DND-41 (cell line): ENCODE measurements around the gene LARP4B.
A peak's percentile ranks its signal among the peaks of the same experiment; 100 is the strongest.

Experiments
- ATAC-seq: fragments of 200-7000 bp; cut with Tn5 transposase; 3 replicates; pipeline ENCODE4 v1.9.1; 2021; ENCODE audit warnings: low read depth; ENCODE audit not compliant: insufficient read depth
- DNase-seq: peaks from one replicate; pipeline ENCODE4 v3.0.0-alpha.2; 2020
- H2AFZ ChIP-seq: 2 replicates; pipeline ENCODE4 v1.6.0; 2012; ENCODE audit warnings: low read depth, low read length
- H3K27ac ChIP-seq: 2 replicates; pipeline ENCODE4 v1.5.1; 2012; ENCODE audit warnings: low read length, inconsistent platforms
- H3K27me3 ChIP-seq: fragments of 200-600 bp; sonication (generic); 2 replicates; pipeline ENCODE4 v1.6.0; 2012; ENCODE audit warnings: low read length, mild to moderate bottlenecking, inconsistent platforms; ENCODE audit not compliant: insufficient read depth, poor library complexity
- H3K36me3 ChIP-seq: 2 replicates; pipeline ENCODE4 v1.5.1; 2012; ENCODE audit warnings: low read length, inconsistent platforms; ENCODE audit not compliant: insufficient read depth
- H3K4me1 ChIP-seq: 2 replicates; pipeline ENCODE4 v1.5.1; 2012; ENCODE audit warnings: mild to moderate bottlenecking, low read length; ENCODE audit not compliant: insufficient read depth
- H3K4me2 ChIP-seq: 2 replicates; pipeline ENCODE4 v1.6.0; 2012; ENCODE audit warnings: mild to moderate bottlenecking, moderate library complexity, low read length, inconsistent platforms; ENCODE audit not compliant: insufficient read depth
- H3K4me3 ChIP-seq, 2 experiments: fragments of 200-600 bp in 1 of 2; shearing (Covaris generic) in 1 of 2; 2 replicates each; pipeline ENCODE4 v1.5.1; 2012 to 2016; ENCODE audit warnings: inconsistent platforms in 2 of 2, low read length in 2 of 2, mild to moderate bottlenecking in 2 of 2, low read depth in 1 of 2, moderate library complexity in 1 of 2
- H3K79me2 ChIP-seq: 2 replicates; pipeline ENCODE4 v1.6.0; 2012; ENCODE audit warnings: low read length, inconsistent platforms; ENCODE audit not compliant: insufficient read depth
- H3K9ac ChIP-seq: 2 replicates; pipeline ENCODE4 v1.6.0; 2012; ENCODE audit warnings: low read depth, mild to moderate bottlenecking, inconsistent platforms, low read length, moderate library complexity
- H3K9me3 ChIP-seq: 2 replicates; pipeline ENCODE4 v1.5.1; 2012; ENCODE audit warnings: low read length, moderate library complexity, mild to moderate bottlenecking, inconsistent platforms; ENCODE audit not compliant: insufficient read depth, severe bottlenecking
- H4K20me1 ChIP-seq: 2 replicates; pipeline ENCODE4 v1.6.0; 2012; ENCODE audit warnings: low read length; ENCODE audit not compliant: insufficient read depth
- CTCF ChIP-seq: IDR thresholded peaks from 2 replicates; pipeline ENCODE4 v1.5.1; 2012; ENCODE audit warnings: borderline replicate concordance, low read length, moderate library complexity, mild to moderate bottlenecking; ENCODE audit not compliant: poor library complexity, severe bottlenecking; ENCODE audit errors: extremely low read depth
- EZH2 ChIP-seq: IDR thresholded peaks from 3 replicates; pipeline ENCODE4 v1.6.1; 2012; ENCODE audit warnings: borderline replicate concordance, low read depth, mild to moderate bottlenecking, moderate library complexity, low read length, inconsistent platforms; ENCODE audit not compliant: severe bottlenecking

LARP4B gene

GRCh38 chr10:796233-796632, 135.3 kb downstream of the LARP4B start:
- no peak for TF ChIP-seq CTCF
- no peak for TF ChIP-seq EZH2
- no peaks in the 10 kb centered on the region for H3K27me3 ChIP-seq
- H3K9ac ChIP-seq = no peak overlapping the region
- no peaks in the 10 kb centered on the region for H4K20me1 ChIP-seq
- H3K4me3 ChIP-seq = no peak overlapping the region
- H3K79me2 ChIP-seq = no peaks in the 10 kb centered on the region
- H2AFZ ChIP-seq = no peak overlapping the region
- ATAC-seq (no peak), DNase-seq (no peak)
- H3K4me2 ChIP-seq = no peak overlapping the region
- H3K4me1 ChIP-seq = no peaks in the 10 kb centered on the region
- peaks cover 6% of the 10 kb centered on the region; the same call in 1 of the 2 replicates for H3K36me3 ChIP-seq
- H3K27ac ChIP-seq = no peak overlapping the region
- H3K9me3 ChIP-seq = peaks cover 10% of the 10 kb centered on the region

GRCh38 chr10:794382-794956, 137.0 kb downstream of the LARP4B start:
- Histone ChIP-seq H3K9ac (no peak overlapping the region), H2AFZ (no peak overlapping the region), H4K20me1 (0 out of 2 replicates have a peak, but pooled peaks cover 2% of the 10 kb centered on the region), H3K9me3 (peaks cover 10% of the 10 kb centered on the region), H3K4me1 (no peaks in the 10 kb centered on the region), H3K27ac (no peak overlapping the region), H3K36me3 (peaks cover 6% of the 10 kb centered on the region; the same call in 1 of the 2 replicates), H3K4me2 (no peak overlapping the region), H3K79me2 (no peaks in the 10 kb centered on the region), H3K27me3 (no peaks in the 10 kb centered on the region), H3K4me3 (no peak overlapping the region)
- DNase-seq (no peak), ATAC-seq (no peak; the same call in 2 of the 3 replicates)
- TF ChIP-seq CTCF = peak; percentile 40
- no peak for TF ChIP-seq EZH2

- Histone ChIP-seq H3K36me3 (no peaks in the 10 kb centered on the region), H3K27ac (no peak overlapping the region), H3K4me2 (no peak overlapping the region), H3K4me1 (no peaks in the 10 kb centered on the region), H3K9me3 (no peaks in the 10 kb centered on the region), H2AFZ (no peak overlapping the region), H3K79me2 (no peaks in the 10 kb centered on the region), H3K9ac (no peak overlapping the region), H4K20me1 (0 out of 2 replicates have a peak, but pooled peaks cover 2% of the 10 kb centered on the region), H3K4me3 (no peak overlapping the region), H3K27me3 (no peaks in the 10 kb centered on the region)
- TF ChIP-seq EZH2 = no peak
- DNase-seq (no peak), ATAC-seq (no peak)
Measured at GRCh38 chr10:792792-793100, 138.8 kb downstream of the LARP4B start.

GRCh38 chr10:792083-792791, 139.3 kb downstream of the LARP4B start:
- no peak overlapping the region for H2AFZ ChIP-seq
- ATAC-seq (no peak), DNase-seq (no peak)
- H3K4me2 ChIP-seq = no peak overlapping the region
- H3K4me1 ChIP-seq = no peaks in the 10 kb centered on the region
- TF ChIP-seq EZH2 (no peak), CTCF (no peak)
- 0 out of 2 replicates have a peak, but pooled peaks cover 2% of the 10 kb centered on the region for H4K20me1 ChIP-seq
- no peaks in the 10 kb centered on the region for H3K9me3 ChIP-seq
- no peak overlapping the region for H3K27ac ChIP-seq
- H3K4me3 ChIP-seq = no peak overlapping the region
- H3K36me3 ChIP-seq = no peaks in the 10 kb centered on the region
- H3K9ac ChIP-seq = no peak overlapping the region
- no peaks in the 10 kb centered on the region for H3K27me3 ChIP-seq
- no peaks in the 10 kb centered on the region for H3K79me2 ChIP-seq
